Keratinocyte (primary cell): Measurements from ENCODE around the gene DYNC1LI2. TPM values are rescaled to one million over a fixed set of nuclear protein-coding genes. Genes with fewer than 3 reads are reported as not detected.

Experiments
- DNase-seq: peaks from one replicate; pipeline ENCODE4 v3.0.0-alpha.2; 2011; ENCODE audit warnings: low read depth, missing footprints, low spot score
- FAIRE-seq: peaks from 2 replicates; lab custom pipeline; 2011; peaks lifted over from hg19 to GRCh38; lab: Jason Lieb, UNC
- H2AFZ ChIP-seq: 2 replicates; pipeline ENCODE4 v1.6.0; 2012; ENCODE audit warnings: low read length, control low read depth, inconsistent platforms; ENCODE audit not compliant: control insufficient read depth
- H3K27ac ChIP-seq: 2 replicates; pipeline ENCODE4 v1.5.1; 2011; ENCODE audit warnings: low read length; ENCODE audit not compliant: control insufficient read depth, insufficient read depth
- H3K27me3 ChIP-seq: 3 replicates; pipeline ENCODE4 v1.6.0; 2011; ENCODE audit warnings: low read length; ENCODE audit not compliant: control insufficient read depth, insufficient read depth; ENCODE audit errors: extremely low read depth
- H3K36me3 ChIP-seq, 2 experiments: 2 replicates in 1 of 2; 3 replicates in 1 of 2; pipeline ENCODE4 v1.5.1; 2011; ENCODE audit warnings: low read length in 2 of 2, mild to moderate bottlenecking in 1 of 2; ENCODE audit not compliant: control insufficient read depth in 2 of 2, insufficient read depth in 2 of 2; ENCODE audit errors: extremely low read depth in 1 of 2
- H3K4me1 ChIP-seq: 3 replicates; pipeline ENCODE4 v1.5.1; 2011; ENCODE audit warnings: low read length; ENCODE audit not compliant: control insufficient read depth, insufficient read depth; ENCODE audit errors: extremely low read depth
- H3K4me2 ChIP-seq: 3 replicates; pipeline ENCODE4 v1.6.0; 2011; ENCODE audit warnings: low read depth, low read length; ENCODE audit not compliant: control insufficient read depth, insufficient read depth; ENCODE audit errors: extremely low read depth
- H3K4me3 ChIP-seq, 3 experiments: fragments of 200-600 bp in 1 of 3; sonication (generic) in 1 of 3; 2 replicates in 2 of 3; 3 replicates in 1 of 3; pipeline ENCODE4 v1.5.1; 2011 to 2016; ENCODE audit warnings: low read length in 3 of 3, mild to moderate bottlenecking in 3 of 3, control low read depth in 2 of 3, inconsistent platforms in 1 of 3, low read depth in 1 of 3, mixed read lengths in 1 of 3, mixed run types in 1 of 3, moderate library complexity in 1 of 3; ENCODE audit not compliant: control insufficient read depth in 2 of 3, insufficient read depth in 2 of 3; ENCODE audit errors: extremely low read depth in 1 of 3
- H3K79me2 ChIP-seq: 2 replicates; pipeline ENCODE4 v1.6.0; 2012; ENCODE audit warnings: low read length; ENCODE audit not compliant: control insufficient read depth, insufficient read depth
- H3K9ac ChIP-seq: 3 replicates; pipeline ENCODE4 v1.6.0; 2011; ENCODE audit warnings: low read length; ENCODE audit not compliant: control insufficient read depth, insufficient read depth; ENCODE audit errors: extremely low read depth
- H3K9me1 ChIP-seq: 3 replicates; pipeline ENCODE4 v1.6.0; 2011; ENCODE audit warnings: low read length; ENCODE audit not compliant: control insufficient read depth, insufficient read depth; ENCODE audit errors: extremely low read depth
- H3K9me3 ChIP-seq: 2 replicates; pipeline ENCODE4 v1.5.1; 2012; ENCODE audit warnings: low read depth, low read length; ENCODE audit not compliant: control insufficient read depth
- H4K20me1 ChIP-seq: 3 replicates; pipeline ENCODE4 v1.6.0; 2011; ENCODE audit warnings: low read length; ENCODE audit not compliant: control insufficient read depth, insufficient read depth; ENCODE audit errors: extremely low read depth
- CTCF ChIP-seq, 3 experiments: IDR thresholded peaks in 1 of 3; conservative IDR thresholded peaks in 1 of 3; optimal IDR thresholded peaks in 1 of 3; 2 replicates in 2 of 3; 3 replicates in 1 of 3; pipeline versions ENCODE3 to v1.5.1; 2011; ENCODE audit warnings: low read length in 3 of 3, mild to moderate bottlenecking in 3 of 3, moderate library complexity in 2 of 3, control low read depth in 1 of 3, inconsistent platforms in 1 of 3; ENCODE audit not compliant: insufficient read depth in 2 of 3; ENCODE audit errors: extremely low read depth in 1 of 3
- EZH2 ChIP-seq: IDR thresholded peaks from one replicate; pipeline ENCODE4 v1.6.1; 2012; ENCODE audit warnings: inconsistent platforms, mild to moderate bottlenecking, low read length, moderate library complexity
- dilution Hi-C: fragments of 300-500 bp; cut with MboI; formaldehyde crosslinking; loops from one replicate; pipeline ENCODE4 v1.7.0; 2020; ENCODE audit warnings: low sequenced_read_pairs; ENCODE audit not compliant: extremely low pct_ligation_motif_present
- polyA plus RNA-seq, 5 experiments: library from polyadenylated mRNA; depleted of rRNA in 3 of 5; stranded (reverse) in 3 of 5; stranded (forward) in 1 of 5; unstranded in 1 of 5; fragments of >200 nt; gene quantifications; 1 replicate in 1 of 5; 2 replicates in 3 of 5; 3 replicates in 1 of 5; pipeline versions ENCODE4 v1.2.1 to v1.2.3, GENCODE V29; 2011 to 2012; ENCODE audit warnings: missing spikeins in 2 of 5, low read depth in 1 of 5, low replicate concordance in 1 of 5

Gene DYNC1LI2
- polyA plus RNA-seq, 1 donor (not counting 4 experiments of a cell fraction or from before 2014, with no cell fraction given), result 66.0 TPM

DNA sequence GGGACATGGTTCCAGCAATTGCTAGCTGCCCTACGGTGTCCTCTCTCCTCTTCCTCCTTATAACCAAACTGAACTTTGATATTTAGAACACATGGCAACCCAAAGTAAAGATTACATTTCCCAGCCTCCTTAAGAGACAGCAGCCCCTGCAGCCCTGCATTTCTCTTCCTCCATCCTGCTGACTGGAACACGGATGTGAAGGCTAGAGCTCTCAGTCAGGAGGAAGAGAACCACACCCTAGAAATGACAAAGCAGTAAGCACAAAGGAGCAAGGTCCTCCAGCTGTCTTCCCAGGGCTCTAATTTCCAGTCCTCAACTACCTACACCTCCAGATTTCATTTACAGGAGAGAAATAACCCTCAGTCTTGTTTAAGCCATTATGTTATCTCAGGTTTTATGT lies 10.9 kb downstream of the DYNC1LI2 start:
- Histone ChIP-seq H3K9me1 (peaks cover 5% of the 10 kb centered on the region), H3K4me2 (peak overlapping the region; percentile 14), H3K79me2 (peaks cover 47% of the 10 kb centered on the region), H3K9me3 (no peaks in the 10 kb centered on the region), H3K27me3 (no peaks in the 10 kb centered on the region), H3K27ac (peak overlapping the region; percentile 63), H3K4me1 (peaks cover 40% of the 10 kb centered on the region), H4K20me1 (peaks cover 8% of the 10 kb centered on the region), H2AFZ (no peak overlapping the region), H3K36me3 (peaks cover 28 to 46% of the 10 kb centered on the region in 2 experiments), H3K4me3 (no peak overlapping the region), H3K9ac (peak overlapping the region; percentile 51)
- dilution Hi-C loops, result no loop called here
- DNase-seq (no peak), FAIRE-seq (no peak)
- TF ChIP-seq EZH2, result no peak
- TF ChIP-seq CTCF (optimal IDR thresholded peaks at IDR 0.05 in 1 of 3, IDR thresholded peaks at IDR 0.05 in 1 of 3, conservative IDR thresholded peaks at IDR 0.05 in 1 of 3; ENCODE audit: extremely low read depth in 1 of 3, insufficient read depth in 2 of 3, low read length in 3 of 3), result no peak

GRCh38 chr16:66740010-66740409 lies 11.4 kb downstream of the DYNC1LI2 start:
- TF ChIP-seq CTCF (optimal IDR thresholded peaks at IDR 0.05 in 1 of 3, IDR thresholded peaks at IDR 0.05 in 1 of 3, conservative IDR thresholded peaks at IDR 0.05 in 1 of 3; ENCODE audit: extremely low read depth in 1 of 3, insufficient read depth in 2 of 3, low read length in 3 of 3) (peak; percentile 45 to 69 (median 59)), EZH2 (no peak)
- no peaks in the 10 kb centered on the region for H3K9me3 ChIP-seq
- peaks cover 5% of the 10 kb centered on the region for H3K9me1 ChIP-seq
- H3K36me3 ChIP-seq, result peaks cover 31 to 51% of the 10 kb centered on the region in 2 experiments
- peaks cover 8% of the 10 kb centered on the region for H4K20me1 ChIP-seq
- no peaks in the 10 kb centered on the region for H3K27me3 ChIP-seq
- H3K9ac ChIP-seq, result no peak overlapping the region
- FAIRE-seq (no peak), DNase-seq (no peak)
- dilution Hi-C loops, result no loop called here
- H3K4me2 ChIP-seq, result peak overlapping the region; percentile 14
- H2AFZ ChIP-seq, result no peak overlapping the region
- H3K79me2 ChIP-seq, result peaks cover 43% of the 10 kb centered on the region
- peak overlapping the region; percentile 63 for H3K27ac ChIP-seq
- no peak overlapping the region for H3K4me3 ChIP-seq
- H3K4me1 ChIP-seq, result peaks cover 41% of the 10 kb centered on the region
